Ishikawa (cell line): Measurements from ENCODE around the gene PBX1.

ENCODE experiments used
- CEBPB ChIP-seq: IDR thresholded peaks from 2 replicates; pipeline ENCODE4 v1.6.1; 2012
- CREB1 ChIP-seq: IDR thresholded peaks from 2 replicates; pipeline ENCODE4 v1.6.1; 2012; ENCODE audit warnings: low read depth
- EGR1 ChIP-seq: IDR thresholded peaks from 2 replicates; pipeline ENCODE4 v1.6.1; 2012
- EP300 ChIP-seq: IDR thresholded peaks from 2 replicates; pipeline ENCODE4 v1.6.1; 2012; ENCODE audit warnings: borderline replicate concordance
- FOXM1 ChIP-seq: IDR thresholded peaks from 2 replicates; pipeline ENCODE4 v1.6.1; 2012; ENCODE audit warnings: low read depth, borderline replicate concordance
- NFIC ChIP-seq: IDR thresholded peaks from 2 replicates; pipeline ENCODE4 v1.6.1; 2012
- RAD21 ChIP-seq: IDR thresholded peaks from 2 replicates; pipeline ENCODE4 v1.6.1; 2012; ENCODE audit warnings: low read depth
- TAF1 ChIP-seq: IDR thresholded peaks from 2 replicates; pipeline ENCODE4 v1.6.1; 2012; ENCODE audit warnings: low read depth, mild to moderate bottlenecking
- TCF12 ChIP-seq: IDR thresholded peaks from 2 replicates; pipeline ENCODE4 v1.6.1; 2012; ENCODE audit warnings: low read depth
- TEAD4 ChIP-seq: IDR thresholded peaks from 2 replicates; pipeline ENCODE4 v1.6.1; 2012
- YY1 ChIP-seq: IDR thresholded peaks from 2 replicates; pipeline ENCODE4 v1.6.1; 2012; ENCODE audit warnings: low read depth
- ZBTB7A ChIP-seq: IDR thresholded peaks from 2 replicates; pipeline ENCODE4 v1.6.1; 2012; ENCODE audit warnings: low read depth
- TF ChIP-seq, protein P1 (sequence below): IDR thresholded peaks from 2 replicates; pipeline ENCODE4 v1.6.1; 2012
- TF ChIP-seq, protein P2 (sequence below): IDR thresholded peaks from 2 replicates; pipeline ENCODE4 v1.6.1; 2012
- TF ChIP-seq, protein P3 (sequence below): IDR thresholded peaks from 2 replicates; pipeline ENCODE4 v1.6.1; 2012; ENCODE audit warnings: low read depth, mild to moderate bottlenecking

PBX1 gene

DNA sequence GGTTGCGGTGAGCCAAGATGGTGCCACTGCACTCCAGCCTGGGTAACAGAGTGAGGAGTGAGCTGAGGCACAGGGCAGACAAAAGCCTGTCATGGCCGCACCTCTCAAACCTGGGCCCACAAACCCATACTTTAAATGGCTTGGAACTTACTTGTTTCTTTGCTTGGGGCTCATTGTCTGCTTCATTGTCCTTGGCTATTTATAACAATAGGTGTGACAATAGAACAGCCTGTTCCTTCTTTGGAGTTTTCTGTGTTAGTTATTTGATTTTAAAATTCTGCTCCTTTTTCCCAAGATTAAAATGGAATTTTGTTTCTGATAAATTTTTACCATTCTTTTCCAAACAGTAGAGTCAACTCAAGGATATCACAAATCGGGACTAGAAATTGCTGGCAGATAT, 94.7 kb downstream of the PBX1 start:
- TF ChIP-seq, protein P1, sequence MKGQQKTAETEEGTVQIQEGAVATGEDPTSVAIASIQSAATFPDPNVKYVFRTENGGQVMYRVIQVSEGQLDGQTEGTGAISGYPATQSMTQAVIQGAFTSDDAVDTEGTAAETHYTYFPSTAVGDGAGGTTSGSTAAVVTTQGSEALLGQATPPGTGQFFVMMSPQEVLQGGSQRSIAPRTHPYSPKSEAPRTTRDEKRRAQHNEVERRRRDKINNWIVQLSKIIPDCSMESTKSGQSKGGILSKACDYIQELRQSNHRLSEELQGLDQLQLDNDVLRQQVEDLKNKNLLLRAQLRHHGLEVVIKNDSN = no peak
- TF ChIP-seq YY1 = no peak
- TF ChIP-seq TAF1 = no peak
- no peak for TF ChIP-seq NFIC
- TF ChIP-seq EGR1 = no peak
- TF ChIP-seq FOXM1 = no peak

DNA sequence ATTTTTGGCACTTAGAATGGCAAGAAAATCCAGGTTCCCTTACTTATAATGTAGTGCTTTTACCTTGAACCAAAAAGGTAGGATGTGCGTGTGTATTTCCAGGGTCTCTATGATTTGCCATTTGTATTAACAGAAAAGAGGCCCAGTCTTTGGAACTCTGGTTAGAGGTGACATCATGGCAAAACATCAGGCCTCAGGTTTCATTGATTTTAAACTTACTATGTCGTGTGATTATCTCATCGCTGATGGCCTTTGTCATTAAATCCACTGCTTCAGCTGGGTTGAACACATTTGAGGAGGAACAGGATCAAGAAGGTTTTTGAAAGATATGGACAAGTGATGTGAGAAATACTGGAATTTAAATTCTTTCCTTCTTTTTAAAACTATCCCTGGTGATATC, 95.2 kb downstream of the PBX1 start:
- TF ChIP-seq CEBPB = no peak

DNA sequence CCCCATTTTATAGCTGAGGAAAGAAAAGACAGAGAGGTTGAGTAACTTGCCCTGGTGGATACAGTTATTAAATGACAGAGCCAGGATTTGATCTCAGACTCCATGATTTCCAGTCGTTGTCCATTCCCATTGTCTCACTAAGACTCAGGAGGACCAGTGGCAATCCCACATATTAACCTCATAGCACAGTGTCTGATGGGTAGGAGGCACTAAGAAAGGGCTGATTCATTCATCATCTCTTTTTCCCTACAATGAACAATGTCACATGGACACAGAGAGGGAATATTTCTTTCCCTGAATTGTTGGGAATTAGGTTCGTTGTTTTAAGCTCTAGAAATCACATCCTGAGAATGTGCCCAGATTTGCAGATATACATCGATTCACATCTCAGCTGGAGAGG, 99.9 kb downstream of the PBX1 start:
- no peak for TF ChIP-seq ZBTB7A
- TF ChIP-seq YY1 = no peak
- TF ChIP-seq, protein P2, sequence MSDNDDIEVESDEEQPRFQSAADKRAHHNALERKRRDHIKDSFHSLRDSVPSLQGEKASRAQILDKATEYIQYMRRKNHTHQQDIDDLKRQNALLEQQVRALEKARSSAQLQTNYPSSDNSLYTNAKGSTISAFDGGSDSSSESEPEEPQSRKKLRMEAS = no peak
- TF ChIP-seq EGR1 = no peak
- no peak for TF ChIP-seq FOXM1
- TF ChIP-seq, protein P3, sequence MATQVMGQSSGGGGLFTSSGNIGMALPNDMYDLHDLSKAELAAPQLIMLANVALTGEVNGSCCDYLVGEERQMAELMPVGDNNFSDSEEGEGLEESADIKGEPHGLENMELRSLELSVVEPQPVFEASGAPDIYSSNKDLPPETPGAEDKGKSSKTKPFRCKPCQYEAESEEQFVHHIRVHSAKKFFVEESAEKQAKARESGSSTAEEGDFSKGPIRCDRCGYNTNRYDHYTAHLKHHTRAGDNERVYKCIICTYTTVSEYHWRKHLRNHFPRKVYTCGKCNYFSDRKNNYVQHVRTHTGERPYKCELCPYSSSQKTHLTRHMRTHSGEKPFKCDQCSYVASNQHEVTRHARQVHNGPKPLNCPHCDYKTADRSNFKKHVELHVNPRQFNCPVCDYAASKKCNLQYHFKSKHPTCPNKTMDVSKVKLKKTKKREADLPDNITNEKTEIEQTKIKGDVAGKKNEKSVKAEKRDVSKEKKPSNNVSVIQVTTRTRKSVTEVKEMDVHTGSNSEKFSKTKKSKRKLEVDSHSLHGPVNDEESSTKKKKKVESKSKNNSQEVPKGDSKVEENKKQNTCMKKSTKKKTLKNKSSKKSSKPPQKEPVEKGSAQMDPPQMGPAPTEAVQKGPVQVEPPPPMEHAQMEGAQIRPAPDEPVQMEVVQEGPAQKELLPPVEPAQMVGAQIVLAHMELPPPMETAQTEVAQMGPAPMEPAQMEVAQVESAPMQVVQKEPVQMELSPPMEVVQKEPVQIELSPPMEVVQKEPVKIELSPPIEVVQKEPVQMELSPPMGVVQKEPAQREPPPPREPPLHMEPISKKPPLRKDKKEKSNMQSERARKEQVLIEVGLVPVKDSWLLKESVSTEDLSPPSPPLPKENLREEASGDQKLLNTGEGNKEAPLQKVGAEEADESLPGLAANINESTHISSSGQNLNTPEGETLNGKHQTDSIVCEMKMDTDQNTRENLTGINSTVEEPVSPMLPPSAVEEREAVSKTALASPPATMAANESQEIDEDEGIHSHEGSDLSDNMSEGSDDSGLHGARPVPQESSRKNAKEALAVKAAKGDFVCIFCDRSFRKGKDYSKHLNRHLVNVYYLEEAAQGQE = no peak
- TF ChIP-seq TCF12 = no peak
- TF ChIP-seq NFIC = no peak
- TF ChIP-seq RAD21 = no peak
- no peak for TF ChIP-seq EP300
- no peak for TF ChIP-seq TEAD4
- no peak for TF ChIP-seq CREB1
- TF ChIP-seq TAF1 = no peak
- TF ChIP-seq, protein P1 = no peak
- TF ChIP-seq CEBPB = no peak

DNA sequence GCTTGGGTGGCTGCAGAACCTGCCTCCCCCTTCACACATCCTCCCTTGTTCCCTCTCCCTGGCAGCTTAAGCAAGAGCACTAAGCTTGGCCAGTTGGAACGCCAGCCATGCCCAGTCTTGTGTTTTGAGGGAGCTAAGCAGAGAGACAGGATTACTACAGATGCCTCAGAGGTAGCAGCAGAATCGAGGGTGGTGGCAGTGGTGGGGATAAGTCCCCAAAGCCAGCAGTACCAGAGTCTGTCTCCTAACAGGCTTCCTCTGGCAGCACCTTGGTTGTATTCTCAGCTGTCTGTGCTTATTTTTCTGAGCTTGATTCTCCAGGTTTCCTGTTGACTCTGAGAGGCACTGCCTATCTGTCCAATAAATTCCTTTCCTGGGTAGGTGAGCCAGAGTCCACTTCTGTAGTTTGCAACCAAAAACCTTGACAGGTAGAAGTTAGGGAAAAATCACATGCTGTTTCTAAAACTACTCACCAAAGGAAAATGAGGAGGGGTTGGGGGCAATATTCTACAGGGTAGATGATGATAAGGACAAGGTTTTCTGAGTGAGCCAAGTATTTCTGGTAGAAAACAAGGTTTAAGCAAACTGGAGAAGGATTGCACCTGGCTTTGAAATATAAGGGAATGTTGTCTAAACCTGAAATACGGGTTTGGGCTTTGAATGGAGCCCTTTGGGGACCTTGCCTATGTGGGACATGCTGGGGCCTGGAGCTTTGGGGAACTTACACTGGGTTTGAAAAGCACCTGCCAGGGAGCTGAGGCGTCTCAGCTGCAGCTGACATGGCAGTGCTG, 100.8 kb downstream of the PBX1 start:
- no peak for TF ChIP-seq EGR1
- TF ChIP-seq, protein P1 = no peak
- 0 out of 2 replicates have a peak, but pooled peaks have one; percentile 27 for TF ChIP-seq FOXM1
- TF ChIP-seq YY1 = peak; percentile 50; the same call in 1 of the 2 replicates
- TF ChIP-seq CEBPB = 0 out of 2 replicates have a peak, but pooled peaks have one; percentile 8
- no peak for TF ChIP-seq TAF1
- peak; percentile 64 for TF ChIP-seq TEAD4
- TF ChIP-seq EP300 = peak; percentile 57; the same call in 1 of the 2 replicates
- TF ChIP-seq TCF12 = peak; percentile 82
- 0 out of 2 replicates have a peak, but pooled peaks have one; percentile 24 for TF ChIP-seq NFIC

DNA sequence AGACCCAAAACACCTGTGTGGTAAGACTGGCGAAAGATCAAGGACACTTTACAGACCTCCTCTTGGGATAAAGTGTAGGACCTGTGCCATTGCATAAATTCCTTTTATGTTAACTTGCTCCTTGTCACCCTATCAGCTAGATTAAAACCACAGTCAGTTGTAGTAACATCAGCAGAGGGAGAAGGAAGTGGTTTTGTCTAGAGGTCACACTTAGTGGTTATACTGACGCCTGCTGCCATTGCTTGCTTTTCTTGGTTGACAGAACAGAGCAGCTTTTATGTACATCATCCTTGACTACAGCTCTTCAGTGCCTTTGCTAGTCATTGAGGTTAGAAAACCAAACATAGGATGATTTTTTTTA, 101.4 kb downstream of the PBX1 start:
- no peak for TF ChIP-seq TEAD4
- peak; percentile 2; the same call in 1 of the 2 replicates for TF ChIP-seq YY1
- no peak for TF ChIP-seq EP300
- TF ChIP-seq NFIC = no peak

DNA sequence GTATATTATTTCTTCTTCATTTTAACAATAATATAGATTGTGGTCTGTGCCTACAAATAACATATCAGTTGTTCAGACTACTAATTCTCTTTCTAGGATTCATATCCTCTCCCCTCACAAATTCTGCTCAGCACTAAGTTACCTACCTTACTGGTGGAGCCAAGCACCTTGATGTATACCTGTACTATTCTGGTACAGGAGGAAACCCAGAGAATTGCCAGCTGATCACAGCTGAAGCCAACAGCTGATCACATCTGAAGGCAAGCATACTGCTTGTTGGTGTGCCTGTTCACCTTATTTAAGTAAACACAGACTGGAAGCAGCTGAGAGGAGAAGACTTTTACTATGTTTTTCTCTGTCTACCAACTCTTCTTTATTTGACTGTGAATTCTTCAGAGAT, 101.8 kb downstream of the PBX1 start:
- TF ChIP-seq, protein P3 = no peak
- TF ChIP-seq NFIC = no peak
- TF ChIP-seq TCF12 = no peak
- TF ChIP-seq EGR1 = no peak
- TF ChIP-seq, protein P2 = no peak
- no peak for TF ChIP-seq TEAD4
- no peak for TF ChIP-seq CEBPB
- TF ChIP-seq ZBTB7A = no peak
- no peak for TF ChIP-seq FOXM1
- no peak for TF ChIP-seq EP300
- TF ChIP-seq, protein P1 = no peak
- no peak for TF ChIP-seq YY1
- no peak for TF ChIP-seq CREB1
- TF ChIP-seq TAF1 = no peak
- TF ChIP-seq RAD21 = no peak
